GM12891 (cell line): ENCODE results near the gene EPGN.

Experiments
- PAX5 ChIP-seq: IDR thresholded peaks from 2 replicates; pipeline ENCODE4 v1.6.1; 2011; ENCODE audit warnings: low read length, moderate library complexity, mild to moderate bottlenecking; ENCODE audit not compliant: insufficient read depth, severe bottlenecking
- POLR2A ChIP-seq: IDR thresholded peaks from 2 replicates; pipeline ENCODE4 v1.6.1; 2011; ENCODE audit warnings: low read depth, low read length, control low read depth
- POLR2AphosphoS5 ChIP-seq: IDR thresholded peaks from 2 replicates; pipeline ENCODE4 v1.6.1; 2011; ENCODE audit warnings: low read depth, low read length, control low read depth
- SPI1 ChIP-seq: IDR thresholded peaks from 2 replicates; pipeline ENCODE4 v1.6.1; 2011; ENCODE audit warnings: low read depth, low read length, control low read depth
- TAF1 ChIP-seq: IDR thresholded peaks from 2 replicates; pipeline ENCODE4 v1.6.1; 2011; ENCODE audit warnings: low read depth, low read length, control low read depth

DNA sequence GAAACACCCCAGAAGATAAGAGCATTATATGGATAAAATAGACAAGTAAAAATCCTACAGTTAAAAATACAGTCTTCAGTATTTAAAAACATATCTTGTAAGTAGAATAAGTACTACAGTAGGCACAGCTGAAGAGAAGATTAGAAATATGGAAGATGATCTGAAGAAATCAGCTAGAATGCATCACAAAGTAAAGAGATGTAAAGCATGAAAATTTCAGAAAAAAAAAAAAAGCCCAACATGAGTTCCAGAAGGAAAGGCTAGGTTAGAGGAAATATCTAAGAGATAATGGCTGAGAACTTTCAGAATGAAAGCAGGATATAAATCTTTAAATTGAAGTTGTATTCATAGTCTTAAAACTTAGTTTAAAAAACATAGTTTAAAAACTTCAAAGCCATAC lies 21.0 kb downstream of the EPGN start:
- TF ChIP-seq PAX5 (no peak), TAF1 (no peak), POLR2A (no peak), POLR2AphosphoS5 (no peak), SPI1 (no peak)
